Measurements from ENCODE around the gene CHAT.

Gene CHAT

GRCh38 chr10:49613882-49614241, at the start of gene CHAT:
Gene CHAT (plus strand): TSS chr10:49614037. CDS start chr10:49614190, 153 bp downstream.
- no peak for DNase-seq (ENCODE audit: low read depth)

GRCh38 chr10:49564461-49565009, 49.3 kb upstream of the CHAT start:
- DNase-seq (ENCODE audit: low read depth) = no peak

GRCh38 chr10:49567810-49568209, 46.0 kb upstream of the CHAT start:
- DNase-seq (ENCODE audit: low read depth) = no peak

GRCh38 chr10:49568235-49568634, 45.6 kb upstream of the CHAT start:
- DNase-seq (ENCODE audit: low read depth) = no peak

DNA sequence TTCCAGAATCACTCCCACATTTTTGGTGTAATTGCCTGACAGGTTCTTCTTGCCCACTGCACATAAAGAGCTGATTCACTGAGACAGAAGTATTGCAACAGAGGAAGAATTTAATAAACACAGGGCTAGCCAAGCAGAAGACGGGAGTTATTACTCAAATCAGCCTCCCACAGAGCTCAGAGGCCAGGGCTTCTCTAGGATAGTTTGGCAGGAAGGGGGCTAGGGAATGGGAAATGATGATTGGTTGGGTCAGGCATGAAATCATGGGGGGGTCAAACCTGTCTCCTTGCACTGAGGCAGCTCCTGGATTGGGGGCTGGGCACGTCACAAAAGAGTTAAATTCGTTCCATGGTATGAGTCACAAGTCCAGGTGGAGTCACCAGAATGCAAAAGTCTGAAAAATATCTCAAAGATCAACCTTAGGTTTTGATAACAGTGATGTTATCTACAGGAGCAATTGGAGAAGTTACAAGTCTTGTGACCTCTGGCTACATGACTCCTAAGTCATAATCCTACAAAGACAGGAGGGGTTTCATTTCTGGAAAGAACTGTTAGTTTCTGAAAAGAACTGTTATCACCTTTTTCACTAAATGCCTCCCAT, 44.7 kb upstream of the CHAT start:
- DNase-seq (ENCODE audit: low read depth) = no peak

DNA sequence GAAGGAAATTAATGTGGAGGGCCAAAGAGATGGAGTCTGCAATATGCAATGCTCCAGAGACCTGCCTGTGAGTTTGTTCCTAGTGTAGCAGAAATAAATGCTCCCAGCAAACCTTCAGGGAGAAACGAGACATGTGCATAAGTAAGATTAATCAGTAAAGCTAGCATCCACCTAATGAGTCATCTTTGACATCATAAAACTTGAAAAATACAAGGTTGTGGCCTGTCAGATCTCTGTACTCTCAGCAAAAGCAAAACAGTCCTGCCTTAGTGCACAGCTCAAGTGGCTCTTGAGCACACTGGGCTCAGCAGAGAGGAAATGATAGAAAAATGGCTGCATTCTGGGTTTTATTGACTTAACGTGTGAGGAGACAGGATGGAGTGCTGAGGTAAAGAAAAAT, 42.4 kb upstream of the CHAT start:
- DNase-seq (ENCODE audit: low read depth) = no peak

- DNase-seq (ENCODE audit: low read depth) = no peak
Measured at GRCh38 chr10:49572594-49573114, 41.2 kb upstream of the CHAT start.

- DNase-seq (ENCODE audit: low read depth) = no peak
Measured at GRCh38 chr10:49575489-49576072, 38.3 kb upstream of the CHAT start.

GRCh38 chr10:49577182-49577925, 36.5 kb upstream of the CHAT start:
- DNase-seq (ENCODE audit: low read depth) = no peak

- no peak for DNase-seq (ENCODE audit: low read depth)
Measured at GRCh38 chr10:49578392-49578791, 35.4 kb upstream of the CHAT start.

DNA sequence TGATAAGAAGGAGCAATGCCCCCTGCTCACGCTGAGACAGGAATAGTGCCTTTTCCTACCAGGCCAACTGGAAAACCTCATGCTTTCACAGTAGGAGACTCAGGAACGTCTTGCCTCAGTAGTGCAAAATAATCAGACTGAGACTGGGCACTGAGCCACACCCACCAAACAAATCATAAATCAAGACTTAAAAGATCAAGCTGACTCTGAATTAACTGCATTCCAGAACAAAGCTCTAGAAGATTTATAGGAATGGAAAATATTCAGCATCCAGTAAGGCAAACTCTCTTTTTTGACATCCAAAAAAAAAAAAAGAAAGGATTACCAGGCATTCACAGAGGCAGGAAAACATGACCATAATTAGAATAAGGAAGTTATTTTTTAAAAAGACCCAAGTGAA, 34.2 kb upstream of the CHAT start:
- no peak for DNase-seq (ENCODE audit: low read depth)

DNA sequence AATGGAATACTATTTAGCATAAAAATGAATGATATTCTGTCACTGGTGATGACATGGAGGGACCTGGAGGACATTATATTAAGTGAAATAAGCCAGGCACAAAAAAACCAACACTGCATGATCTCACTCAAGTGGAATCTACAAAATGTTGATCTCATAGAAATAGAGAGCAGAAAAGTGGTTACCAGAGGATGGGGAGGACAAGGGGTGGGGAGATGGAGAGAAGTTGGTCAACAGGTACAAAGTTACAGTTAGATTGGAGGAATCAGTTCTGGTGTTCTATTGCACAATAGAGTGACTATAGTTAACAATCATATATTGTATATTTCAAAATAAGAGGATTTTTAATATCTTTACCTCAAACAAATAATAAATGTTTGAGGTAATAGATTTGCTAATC, 28.4 kb upstream of the CHAT start:
- no peak for DNase-seq (ENCODE audit: low read depth)

DNA sequence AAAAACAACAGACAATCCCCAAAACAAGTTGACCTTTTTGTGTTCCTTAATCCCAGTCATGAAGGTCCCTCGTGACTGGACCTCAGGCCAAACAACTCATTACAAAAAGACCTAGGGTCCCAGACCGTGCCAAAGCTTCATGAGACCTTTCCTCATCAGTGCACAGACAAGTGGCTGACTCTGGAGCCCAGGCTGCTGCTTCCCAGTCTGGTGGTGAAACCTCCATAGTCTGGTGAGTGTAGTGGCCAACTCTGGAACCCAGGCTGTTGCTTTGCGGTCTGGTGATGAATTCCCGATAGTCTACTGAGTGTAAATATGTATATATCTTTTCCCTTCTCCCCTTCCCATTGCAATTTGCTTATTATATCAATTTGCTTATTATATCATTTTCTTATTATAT, 25.9 kb upstream of the CHAT start:
- DNase-seq (ENCODE audit: low read depth) = no peak

GRCh38 chr10:49592726-49593563, 20.9 kb upstream of the CHAT start:
- DNase-seq (ENCODE audit: low read depth) = peak; percentile 37

DNA sequence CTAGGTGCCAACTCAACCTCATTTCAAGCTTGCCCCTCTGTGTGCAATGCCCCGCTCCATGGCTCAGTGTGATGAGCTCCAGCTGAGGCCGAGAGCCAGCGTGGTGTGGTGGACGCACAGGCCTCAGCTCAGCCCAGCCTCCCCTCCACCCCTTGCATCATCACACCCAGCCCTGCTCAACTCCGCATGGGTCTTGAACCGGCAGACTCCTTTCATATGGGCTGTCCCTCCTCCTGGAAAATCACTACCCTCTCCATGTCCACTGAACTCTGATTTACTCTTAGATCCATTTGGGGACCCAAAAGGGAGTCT, 20.3 kb upstream of the CHAT start:
- no peak for DNase-seq (ENCODE audit: low read depth)

GRCh38 chr10:49593998-49594397, 19.8 kb upstream of the CHAT start:
- no peak for DNase-seq (ENCODE audit: low read depth)

GRCh38 chr10:49594594-49594993, 19.2 kb upstream of the CHAT start:
- no peak for DNase-seq (ENCODE audit: low read depth)

GRCh38 chr10:49595003-49595712, 18.7 kb upstream of the CHAT start:
- DNase-seq (ENCODE audit: low read depth) = no peak

DNA sequence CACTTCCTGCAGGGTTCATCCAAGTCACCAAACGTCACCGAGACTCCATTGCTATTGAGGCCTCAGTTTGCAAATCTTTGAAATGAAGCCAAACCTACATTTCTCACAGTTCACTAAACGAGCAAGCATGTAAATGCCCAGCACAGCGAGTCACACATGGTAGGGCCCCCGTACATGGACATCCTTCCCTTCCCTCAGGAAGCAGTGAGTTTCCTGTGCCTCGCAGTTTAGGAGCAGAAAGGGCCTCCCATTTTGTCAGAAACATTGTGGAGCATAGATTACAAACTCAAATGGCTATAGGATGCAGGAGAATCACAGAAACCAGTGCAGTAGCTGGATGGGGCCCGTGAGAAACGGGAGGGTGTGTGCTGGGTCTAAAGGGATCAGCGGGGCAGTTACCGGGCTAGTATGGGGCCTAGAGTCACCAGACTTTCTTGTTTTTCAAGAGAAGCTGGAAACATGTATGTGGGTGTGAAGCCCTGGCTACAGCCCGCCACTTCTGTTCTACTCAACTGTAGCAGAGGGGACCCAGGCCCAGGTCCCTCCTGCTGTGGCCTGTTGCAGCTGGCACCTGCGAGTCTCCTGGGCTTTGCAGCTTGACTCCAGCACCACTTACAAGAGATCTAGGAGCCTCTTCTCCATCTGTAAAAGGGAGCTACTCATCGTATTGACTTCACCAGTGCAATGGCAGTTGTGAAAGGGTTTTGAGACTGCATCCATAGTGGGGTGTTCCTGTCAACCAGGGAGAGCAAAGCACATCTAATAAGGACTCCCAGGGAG, 17.9 kb upstream of the CHAT start:
- no peak for DNase-seq (ENCODE audit: low read depth)

- no peak for DNase-seq (ENCODE audit: low read depth)
Measured at GRCh38 chr10:49596493-49596809, 17.4 kb upstream of the CHAT start.

DNA sequence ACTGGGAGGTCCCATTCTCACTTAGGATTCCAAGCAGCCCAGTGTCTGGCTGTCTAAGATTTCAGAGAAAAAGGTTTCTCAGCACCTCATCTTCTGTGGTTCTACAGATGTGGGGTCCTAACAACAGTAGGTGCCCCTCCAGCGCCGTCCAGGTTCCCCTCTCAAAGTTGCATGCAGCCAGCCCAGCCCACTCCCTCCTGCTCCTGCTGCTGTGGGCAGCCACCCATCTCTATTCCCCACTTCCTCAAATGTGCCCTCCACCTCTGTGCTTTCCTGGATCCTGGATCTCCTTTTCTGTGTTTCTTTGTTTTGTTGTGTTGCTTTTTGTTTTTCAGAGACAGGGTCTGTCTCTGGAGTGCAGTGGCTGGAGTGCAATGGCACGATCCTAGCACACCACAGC, 17.0 kb upstream of the CHAT start:
- no peak for DNase-seq (ENCODE audit: low read depth)
